SU-DHL-6 (cell line): ENCODE measurements around the gene LITAFD.

Source experiments
- H2AFZ ChIP-seq: fragments of 200-600 bp; sonication (generic); 2 replicates; pipeline ENCODE4 v1.6.1; 2014; ENCODE audit warnings: low read depth, mild to moderate bottlenecking, moderate library complexity, mixed read lengths, antibody characterized with exemption, low read length; ENCODE audit not compliant: severe bottlenecking
- H3F3A ChIP-seq: fragments of 200-600 bp; shearing (Covaris generic); 2 replicates; pipeline ENCODE4 v1.6.0; 2016; ENCODE audit warnings: antibody characterized with exemption, mild to moderate bottlenecking; ENCODE audit not compliant: insufficient read depth
- H3K27ac ChIP-seq: fragments of 200-600 bp; sonication (generic); 2 replicates; pipeline ENCODE4 v1.5.1; 2016; ENCODE audit warnings: low read depth, mild to moderate bottlenecking, low read length, moderate library complexity, mixed read lengths
- H3K27me3 ChIP-seq: fragments of 200-600 bp; sonication (generic), shearing (Covaris generic); 2 replicates; pipeline ENCODE4 v1.6.0; 2014; ENCODE audit warnings: mild to moderate bottlenecking, low read length
- H3K36me3 ChIP-seq: fragments of 200-600 bp; sonication (generic); 2 replicates; pipeline ENCODE4 v1.6.1; 2014; ENCODE audit warnings: mild to moderate bottlenecking, low read length, mixed read lengths
- H3K4me2 ChIP-seq: fragments of 300-600, 200-600 bp; shearing (Covaris generic), sonication (generic); 2 replicates; pipeline ENCODE4 v1.6.0; 2014; ENCODE audit warnings: low read length, low read depth, mild to moderate bottlenecking; ENCODE audit not compliant: poor library complexity, severe bottlenecking
- H3K4me3 ChIP-seq: fragments of 200-600 bp; sonication (generic); 2 replicates; pipeline ENCODE4 v1.5.1; 2014; ENCODE audit warnings: antibody characterized with exemption, low read length, mild to moderate bottlenecking, mixed read lengths; ENCODE audit not compliant: insufficient read depth, poor library complexity, severe bottlenecking
- H3K79me2 ChIP-seq: fragments of 200-600 bp; sonication (generic); 2 replicates; pipeline ENCODE4 v1.6.1; 2014; ENCODE audit warnings: mild to moderate bottlenecking, low read length, moderate library complexity; ENCODE audit not compliant: insufficient read depth
- H3K9ac ChIP-seq: fragments of 200-600 bp; sonication (generic); 2 replicates; pipeline ENCODE4 v1.7.0; 2014; ENCODE audit warnings: mild to moderate bottlenecking, low read length
- H3K9me2 ChIP-seq: fragments of 200-600 bp; sonication (generic); replicated peaks from 2 replicates; pipeline ENCODE4 v1.6.1; 2014; ENCODE audit warnings: low read length; ENCODE audit not compliant: insufficient read depth
- H3K9me3 ChIP-seq: fragments of 200-600 bp; sonication (generic); 2 replicates; pipeline ENCODE4 v1.6.1; 2014; ENCODE audit warnings: low read length, mixed read lengths; ENCODE audit not compliant: insufficient read depth
- H4K20me1 ChIP-seq: fragments of 200-600 bp; sonication (generic); 2 replicates; pipeline ENCODE4 v1.6.1; 2014; ENCODE audit warnings: low read depth, mild to moderate bottlenecking, antibody characterized with exemption, low read length, moderate library complexity, mixed read lengths
- EZH2phosphoT487 ChIP-seq: fragments of 200-600 bp; sonication (generic), shearing (Covaris generic); conservative IDR thresholded peaks from 2 replicates; pipeline ENCODE4 v1.6.1; 2018; ENCODE audit warnings: mild to moderate bottlenecking, antibody characterized with exemption, low read length, moderate library complexity, mixed read lengths
- TF ChIP-seq, protein P1 (sequence below): fragments of 200-600 bp; sonication (generic); IDR thresholded peaks from one replicate; pipeline ENCODE4 v1.5.1; 2017; ENCODE audit warnings: antibody characterized with exemption, mild to moderate bottlenecking, low read length, moderate library complexity; ENCODE audit not compliant: insufficient read depth, poor library complexity, severe bottlenecking

LITAFD gene

DNA sequence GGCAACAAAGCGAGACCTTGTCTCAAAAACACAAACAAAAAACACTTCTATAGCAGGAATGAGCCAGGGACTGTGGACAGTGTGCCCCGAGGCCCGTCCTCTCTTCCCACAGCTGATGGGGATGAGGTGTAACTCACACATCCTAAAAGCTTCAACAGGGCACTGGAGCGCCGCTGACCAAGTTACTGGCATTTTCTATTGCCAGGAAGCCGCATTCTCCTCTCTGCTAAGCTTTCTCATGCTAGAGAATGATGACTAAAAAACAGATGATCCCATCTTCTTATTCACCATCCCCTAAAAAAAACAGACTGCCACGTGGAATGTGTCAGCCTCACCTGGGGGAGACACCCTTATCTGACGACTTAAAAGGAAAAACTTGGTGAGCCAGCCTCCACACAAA is 29.6 kb upstream of the LITAFD start:
- no peaks in the 10 kb centered on the region for H4K20me1 ChIP-seq
- H3K4me3 ChIP-seq: no peak overlapping the region
- 0 out of 2 replicates have a peak, but pooled peaks cover 7% of the 10 kb centered on the region for H3F3A ChIP-seq
- H3K9me3 ChIP-seq: no peaks in the 10 kb centered on the region
- H3K9ac ChIP-seq: no peak overlapping the region
- no peaks in the 10 kb centered on the region for H3K79me2 ChIP-seq
- H2AFZ ChIP-seq: no peak overlapping the region
- H3K27ac ChIP-seq: no peak overlapping the region
- no peaks in the 10 kb centered on the region for H3K9me2 ChIP-seq
- H3K27me3 ChIP-seq: no peaks in the 10 kb centered on the region
- TF ChIP-seq, protein P1, sequence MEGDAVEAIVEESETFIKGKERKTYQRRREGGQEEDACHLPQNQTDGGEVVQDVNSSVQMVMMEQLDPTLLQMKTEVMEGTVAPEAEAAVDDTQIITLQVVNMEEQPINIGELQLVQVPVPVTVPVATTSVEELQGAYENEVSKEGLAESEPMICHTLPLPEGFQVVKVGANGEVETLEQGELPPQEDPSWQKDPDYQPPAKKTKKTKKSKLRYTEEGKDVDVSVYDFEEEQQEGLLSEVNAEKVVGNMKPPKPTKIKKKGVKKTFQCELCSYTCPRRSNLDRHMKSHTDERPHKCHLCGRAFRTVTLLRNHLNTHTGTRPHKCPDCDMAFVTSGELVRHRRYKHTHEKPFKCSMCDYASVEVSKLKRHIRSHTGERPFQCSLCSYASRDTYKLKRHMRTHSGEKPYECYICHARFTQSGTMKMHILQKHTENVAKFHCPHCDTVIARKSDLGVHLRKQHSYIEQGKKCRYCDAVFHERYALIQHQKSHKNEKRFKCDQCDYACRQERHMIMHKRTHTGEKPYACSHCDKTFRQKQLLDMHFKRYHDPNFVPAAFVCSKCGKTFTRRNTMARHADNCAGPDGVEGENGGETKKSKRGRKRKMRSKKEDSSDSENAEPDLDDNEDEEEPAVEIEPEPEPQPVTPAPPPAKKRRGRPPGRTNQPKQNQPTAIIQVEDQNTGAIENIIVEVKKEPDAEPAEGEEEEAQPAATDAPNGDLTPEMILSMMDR: no peak
- TF ChIP-seq EZH2phosphoT487: no peak
- no peaks in the 10 kb centered on the region; the same call in 1 of the 2 replicates for H3K36me3 ChIP-seq
- no peak overlapping the region for H3K4me2 ChIP-seq

- 0 out of 2 replicates have a peak, but pooled peaks cover 7% of the 10 kb centered on the region for H3F3A ChIP-seq
- H2AFZ ChIP-seq: no peak overlapping the region
- H3K4me2 ChIP-seq: no peak overlapping the region
- H3K4me3 ChIP-seq: no peak overlapping the region
- H3K27me3 ChIP-seq: no peaks in the 10 kb centered on the region
- H3K27ac ChIP-seq: no peak overlapping the region
- H4K20me1 ChIP-seq: no peaks in the 10 kb centered on the region
- no peaks in the 10 kb centered on the region for H3K9me2 ChIP-seq
- H3K36me3 ChIP-seq: no peaks in the 10 kb centered on the region; the same call in 1 of the 2 replicates
- no peaks in the 10 kb centered on the region for H3K9me3 ChIP-seq
- H3K79me2 ChIP-seq: no peaks in the 10 kb centered on the region
- TF ChIP-seq, protein P1: no peak
- no peak for TF ChIP-seq EZH2phosphoT487
- no peak overlapping the region for H3K9ac ChIP-seq
Observed at GRCh38 chr16:8853150-8853549, 29.0 kb upstream of the LITAFD start.

DNA sequence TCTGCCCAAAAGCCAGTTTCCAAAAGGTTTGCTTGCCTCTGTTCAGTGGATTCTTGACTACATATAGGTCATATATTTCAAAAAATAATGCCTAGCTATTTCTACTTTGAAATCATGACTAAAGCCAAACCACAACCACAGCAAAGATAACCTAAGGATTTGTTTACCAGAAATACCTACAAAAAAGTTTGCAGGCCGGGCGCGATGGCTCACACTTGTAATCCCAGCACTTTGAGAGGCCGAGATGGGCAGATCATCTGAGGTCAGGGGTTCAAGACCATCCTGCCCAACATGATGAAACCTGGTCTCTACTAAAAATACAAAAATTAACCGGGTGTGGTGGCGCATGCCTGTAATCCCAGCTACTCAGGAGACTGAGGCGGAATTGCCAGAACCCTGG is 28.5 kb upstream of the LITAFD start:
- Histone ChIP-seq H3K9me2 (no peaks in the 10 kb centered on the region), H3K4me3 (no peak overlapping the region), H3K9ac (no peak overlapping the region), H3K27me3 (no peaks in the 10 kb centered on the region), H3K36me3 (no peaks in the 10 kb centered on the region; the same call in 1 of the 2 replicates), H3K27ac (no peak overlapping the region), H4K20me1 (no peaks in the 10 kb centered on the region), H3K9me3 (no peaks in the 10 kb centered on the region), H3K79me2 (no peaks in the 10 kb centered on the region), H2AFZ (no peak overlapping the region), H3F3A (peaks cover 8% of the 10 kb centered on the region; the same call in 1 of the 2 replicates), H3K4me2 (no peak overlapping the region)
- TF ChIP-seq EZH2phosphoT487: no peak
- TF ChIP-seq, protein P1: no peak
